HG03571 (cell line): ENCODE results near the gene ABHD3.
"Not testable (repeated sequence)": the region's sequence is repeated elsewhere in the genome, so short reads cannot be mapped to it uniquely, and the experiment has no call there.

Source experiments
- ATAC-seq: cut with Tn5 transposase; IDR thresholded peaks from one replicate; pipeline ENCODE4 v1.9.1; 2021; ENCODE audit not compliant: unreplicated experiment

The ABHD3 gene, protein sequence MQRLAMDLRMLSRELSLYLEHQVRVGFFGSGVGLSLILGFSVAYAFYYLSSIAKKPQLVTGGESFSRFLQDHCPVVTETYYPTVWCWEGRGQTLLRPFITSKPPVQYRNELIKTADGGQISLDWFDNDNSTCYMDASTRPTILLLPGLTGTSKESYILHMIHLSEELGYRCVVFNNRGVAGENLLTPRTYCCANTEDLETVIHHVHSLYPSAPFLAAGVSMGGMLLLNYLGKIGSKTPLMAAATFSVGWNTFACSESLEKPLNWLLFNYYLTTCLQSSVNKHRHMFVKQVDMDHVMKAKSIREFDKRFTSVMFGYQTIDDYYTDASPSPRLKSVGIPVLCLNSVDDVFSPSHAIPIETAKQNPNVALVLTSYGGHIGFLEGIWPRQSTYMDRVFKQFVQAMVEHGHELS

DNA sequence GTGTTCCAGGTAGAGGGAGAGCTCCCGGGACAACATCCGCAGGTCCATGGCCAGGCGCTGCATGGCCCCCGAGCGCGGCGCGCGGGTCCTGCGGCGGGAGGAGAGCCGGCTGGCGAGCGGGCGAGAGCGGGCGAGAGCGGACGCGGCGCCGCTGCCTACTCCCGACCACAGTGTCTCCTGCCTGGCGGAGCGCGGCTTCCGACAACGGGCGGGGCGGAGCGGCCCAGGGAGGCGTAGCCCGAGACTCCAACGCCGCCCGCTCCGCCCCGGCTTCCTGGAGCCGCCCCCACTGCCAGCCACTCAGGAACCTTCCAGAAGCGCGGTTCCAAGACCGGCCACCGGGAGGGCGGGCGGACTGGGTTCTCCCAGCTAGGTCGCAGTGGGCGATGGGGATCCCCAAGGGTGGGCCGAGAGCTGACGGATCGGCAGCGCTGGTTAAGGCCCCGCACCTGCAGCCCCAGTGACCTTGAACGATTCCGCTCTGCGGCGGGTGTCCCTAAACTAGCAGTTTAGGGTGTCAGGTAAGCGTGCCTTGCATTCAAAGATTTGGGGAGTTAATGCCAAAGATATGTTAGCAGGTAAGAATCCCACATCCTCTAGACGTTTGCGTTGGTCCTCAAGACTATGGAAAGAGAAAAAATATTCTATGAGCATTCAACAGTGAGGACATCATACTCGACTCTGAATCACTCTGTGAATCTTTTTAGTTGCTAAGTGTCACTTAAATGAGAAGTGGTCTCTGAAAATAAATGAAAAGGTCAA is at the start of gene ABHD3:
Gene ABHD3, minus strand, starts transcription at position 172 of the 762 bp plus-strand sequence. Its CDS starts 109 bp downstream, at position 63.
- ATAC-seq = peak; percentile 93

DNA sequence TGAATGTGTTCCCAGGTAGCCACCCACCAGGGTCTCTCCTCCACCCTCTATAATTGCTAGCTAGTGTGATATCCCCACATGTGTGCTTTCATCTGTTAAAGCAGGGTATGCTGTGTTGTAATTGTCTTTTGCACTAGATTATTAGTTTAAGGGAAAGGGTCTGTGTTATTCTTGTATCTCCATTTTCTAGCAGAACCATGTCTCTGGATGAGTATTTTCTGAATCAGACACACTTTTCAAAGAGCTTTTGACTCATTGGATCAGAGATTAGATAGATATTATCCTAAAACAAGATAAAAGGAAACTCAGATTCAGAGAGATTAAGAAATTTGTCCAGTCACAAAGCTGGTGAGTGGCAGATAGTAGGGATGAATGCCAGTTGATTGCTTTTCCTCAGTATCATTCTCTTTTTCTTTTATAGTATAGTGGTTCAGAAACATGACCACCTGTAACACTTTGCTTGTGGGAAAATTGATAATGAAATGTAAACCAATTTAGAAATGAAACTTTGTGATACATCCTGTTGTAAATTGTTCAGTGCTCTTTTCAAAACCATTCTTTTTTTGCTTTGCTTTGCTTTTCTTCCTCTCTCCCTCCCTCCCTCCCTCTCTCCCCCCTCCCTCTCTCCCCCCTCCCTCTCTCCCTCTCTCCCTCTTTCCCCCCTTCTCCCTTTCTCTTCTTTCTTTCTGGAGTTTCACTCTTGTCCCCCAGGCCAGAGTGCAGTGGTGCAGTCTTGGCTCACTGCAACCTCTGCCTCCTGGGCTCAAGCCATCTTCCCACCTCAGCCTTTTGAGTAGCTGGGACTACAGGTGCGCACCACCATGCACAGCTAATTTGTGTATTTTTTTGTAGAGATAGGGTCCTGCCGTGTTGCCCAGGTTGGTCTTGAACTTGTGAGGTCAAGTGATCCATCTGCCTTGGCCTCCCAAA is 43.5 kb upstream of the ABHD3 start:
- no peak for ATAC-seq

DNA sequence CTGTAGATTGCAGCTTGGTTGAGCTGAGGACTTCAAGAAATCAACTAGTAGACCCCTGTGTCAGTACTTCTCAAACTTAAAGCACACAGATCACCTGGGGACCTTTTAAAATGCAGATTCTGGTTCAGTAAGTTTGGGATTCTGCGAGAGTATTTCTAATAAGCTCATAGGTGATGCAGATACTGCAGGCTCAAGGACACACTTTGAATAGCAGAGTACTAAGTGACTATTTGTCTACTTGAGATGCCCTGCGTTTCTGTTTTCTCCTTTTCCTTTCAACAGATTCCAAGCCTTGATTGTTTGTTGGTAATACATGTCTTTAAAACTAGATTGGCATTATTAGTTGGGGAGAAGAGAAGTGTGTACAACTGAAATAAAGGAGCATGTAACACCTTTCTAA is 42.7 kb upstream of the ABHD3 start:
- ATAC-seq = no peak

DNA sequence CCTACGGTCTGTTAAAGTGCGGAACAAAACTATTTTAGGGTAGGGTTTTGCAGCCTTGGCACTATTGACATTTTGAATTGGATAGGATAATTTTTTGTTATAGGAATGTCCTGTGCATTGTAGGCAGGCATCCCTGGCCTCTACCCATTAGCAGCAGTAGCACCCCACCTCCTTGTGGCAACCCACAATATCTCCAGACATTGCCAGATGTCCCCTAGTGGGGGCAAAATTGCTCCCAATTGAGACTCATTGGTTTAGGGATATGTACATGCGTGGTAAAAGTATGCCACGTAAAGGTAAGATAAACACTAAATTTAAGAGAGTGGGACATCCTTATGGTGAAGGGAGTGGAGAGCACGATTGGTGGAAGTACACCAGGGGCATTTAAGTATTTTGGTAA is 40.7 kb upstream of the ABHD3 start:
- no peak for ATAC-seq

DNA sequence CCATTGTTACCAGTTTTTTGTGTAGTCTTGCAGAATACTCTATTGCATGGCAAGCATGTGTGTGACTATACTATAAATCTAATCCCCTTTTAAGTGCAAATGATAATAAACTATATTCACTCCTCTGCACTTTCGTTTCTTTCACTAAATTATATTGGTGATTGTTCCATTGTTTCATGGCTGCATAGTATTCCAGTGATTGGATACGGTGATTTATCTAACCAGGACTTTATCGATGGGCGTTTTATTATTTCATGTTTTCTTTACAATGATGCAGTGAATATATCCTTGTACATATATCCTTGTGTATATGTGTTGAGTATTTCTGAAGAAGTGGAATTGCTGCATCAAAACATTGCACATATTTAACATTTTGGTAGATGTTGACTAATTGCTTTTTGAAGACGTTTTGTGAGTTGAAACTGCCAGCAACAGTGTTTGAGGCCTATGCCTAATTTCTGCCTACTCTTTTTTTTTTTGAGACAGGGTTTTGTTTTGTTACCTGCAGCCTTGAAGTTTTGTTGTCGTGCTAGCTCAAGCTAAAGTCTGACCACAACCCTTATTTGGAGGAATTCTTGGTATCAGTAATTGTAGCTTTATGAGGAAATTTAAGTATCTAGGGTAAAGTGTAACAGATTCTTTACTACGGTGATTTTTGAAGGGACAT is 38.7 kb upstream of the ABHD3 start:
- ATAC-seq = no peak

DNA sequence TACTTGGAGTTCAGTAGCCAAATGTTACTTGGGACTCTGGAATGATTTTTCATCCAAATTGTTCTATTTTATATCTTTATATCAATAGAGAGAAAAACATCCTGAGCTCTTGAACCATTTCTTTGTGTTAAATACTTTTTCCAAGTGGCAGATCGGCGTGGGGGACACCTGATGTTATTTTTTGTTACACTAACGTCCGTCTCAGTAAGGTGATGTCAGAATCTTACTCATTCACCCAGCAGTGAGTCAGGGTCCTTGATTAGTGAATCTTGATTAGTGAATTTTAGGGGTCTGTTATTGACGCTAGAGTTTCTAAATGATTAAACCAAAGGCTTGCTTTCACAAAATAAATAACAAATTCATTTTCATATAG is 37.7 kb upstream of the ABHD3 start:
- ATAC-seq = no peak

DNA sequence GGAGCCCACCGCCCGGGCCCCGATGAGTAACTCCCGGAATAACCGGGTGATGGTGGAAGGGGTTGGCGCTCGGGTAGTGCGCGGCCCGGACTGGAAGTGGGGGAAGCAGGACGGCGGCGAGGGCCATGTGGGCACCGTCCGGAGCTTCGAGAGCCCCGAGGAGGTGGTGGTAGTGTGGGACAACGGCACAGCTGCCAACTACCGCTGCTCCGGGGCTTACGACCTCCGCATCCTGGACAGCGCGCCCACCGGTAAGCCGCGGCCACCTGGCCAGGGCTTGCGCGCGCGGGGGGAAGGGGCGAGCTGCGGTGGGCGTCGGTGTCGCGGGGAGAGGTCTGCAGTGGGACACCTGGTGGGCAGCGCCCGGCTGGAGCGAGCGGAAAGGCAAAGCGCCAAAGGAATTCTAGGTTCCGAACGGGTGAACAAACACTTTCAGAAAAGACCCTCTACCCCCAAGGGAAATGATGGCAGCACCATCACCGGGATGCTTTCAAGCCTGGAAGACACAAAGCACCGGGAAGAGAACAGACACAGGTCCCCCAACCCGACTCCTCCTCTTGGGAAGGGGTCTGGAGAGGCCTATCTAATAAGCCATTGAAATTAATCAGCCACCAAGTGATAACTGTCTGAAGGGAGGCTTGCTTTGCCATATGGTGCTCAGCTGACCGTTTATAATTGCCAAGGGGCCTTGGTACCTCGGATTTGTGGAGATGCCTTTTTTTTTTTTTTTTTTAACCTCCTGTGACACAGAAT is 37.2 kb upstream of the ABHD3 start:
- peak; percentile 13 for ATAC-seq

DNA sequence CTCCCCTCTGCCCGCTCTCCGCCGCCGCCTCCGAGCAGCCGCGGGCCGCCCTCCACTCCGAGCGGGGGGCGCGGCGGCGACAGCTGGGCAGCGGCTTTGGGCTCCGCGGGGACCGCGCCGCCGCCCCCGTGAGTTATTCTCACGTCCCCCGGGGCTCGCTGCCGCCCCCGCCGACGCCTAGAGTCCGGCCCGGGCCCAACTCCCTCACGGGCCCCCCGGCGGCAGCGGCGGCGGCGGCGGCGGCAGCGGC is 36.7 kb upstream of the ABHD3 start:
- ATAC-seq = no peak

DNA sequence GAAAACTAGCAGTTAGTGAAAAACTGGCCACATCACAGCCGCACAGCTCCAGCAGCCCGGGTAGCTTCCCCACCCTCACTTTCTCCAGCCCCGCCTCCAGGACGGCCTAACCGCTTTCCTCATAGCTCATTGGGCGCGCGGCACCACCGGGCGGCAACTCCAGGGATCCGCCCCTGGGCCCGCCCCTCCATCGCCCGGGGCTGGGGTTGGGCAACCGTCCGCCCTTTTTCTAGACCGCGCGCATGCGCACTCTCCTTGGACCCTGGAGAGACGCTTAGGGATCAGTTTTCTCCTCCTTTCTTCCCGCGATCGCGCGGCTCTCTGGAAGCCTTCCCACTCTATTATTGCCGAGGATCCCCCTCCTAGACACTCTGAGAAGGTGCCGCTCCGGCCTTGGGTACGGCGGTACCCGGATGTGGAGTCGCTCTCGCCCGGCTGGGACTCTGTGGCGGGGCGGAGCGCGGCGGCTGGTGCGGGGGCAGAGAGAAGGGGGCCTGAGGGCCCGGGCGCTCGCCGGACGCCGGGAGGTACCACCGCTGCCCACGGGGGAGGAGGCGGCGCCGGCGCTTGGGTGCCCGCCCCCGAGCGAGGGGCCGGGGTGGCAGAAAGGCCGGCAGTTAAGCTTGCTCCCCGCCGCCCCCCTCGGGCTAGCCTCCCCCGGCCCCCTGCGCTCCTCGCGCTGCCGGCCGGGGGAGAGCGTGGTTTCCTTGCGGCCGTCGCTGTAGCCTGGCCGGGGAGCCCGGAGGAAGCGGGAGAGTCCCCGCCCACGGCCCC is 36.2 kb upstream of the ABHD3 start, which contains the start of gene MIB1:
Gene MIB1, plus strand, starts transcription at position 255 of the 774 bp plus-strand sequence. CDS start 792 bp downstream, outside the sequence.
- peak; percentile 94 for ATAC-seq

DNA sequence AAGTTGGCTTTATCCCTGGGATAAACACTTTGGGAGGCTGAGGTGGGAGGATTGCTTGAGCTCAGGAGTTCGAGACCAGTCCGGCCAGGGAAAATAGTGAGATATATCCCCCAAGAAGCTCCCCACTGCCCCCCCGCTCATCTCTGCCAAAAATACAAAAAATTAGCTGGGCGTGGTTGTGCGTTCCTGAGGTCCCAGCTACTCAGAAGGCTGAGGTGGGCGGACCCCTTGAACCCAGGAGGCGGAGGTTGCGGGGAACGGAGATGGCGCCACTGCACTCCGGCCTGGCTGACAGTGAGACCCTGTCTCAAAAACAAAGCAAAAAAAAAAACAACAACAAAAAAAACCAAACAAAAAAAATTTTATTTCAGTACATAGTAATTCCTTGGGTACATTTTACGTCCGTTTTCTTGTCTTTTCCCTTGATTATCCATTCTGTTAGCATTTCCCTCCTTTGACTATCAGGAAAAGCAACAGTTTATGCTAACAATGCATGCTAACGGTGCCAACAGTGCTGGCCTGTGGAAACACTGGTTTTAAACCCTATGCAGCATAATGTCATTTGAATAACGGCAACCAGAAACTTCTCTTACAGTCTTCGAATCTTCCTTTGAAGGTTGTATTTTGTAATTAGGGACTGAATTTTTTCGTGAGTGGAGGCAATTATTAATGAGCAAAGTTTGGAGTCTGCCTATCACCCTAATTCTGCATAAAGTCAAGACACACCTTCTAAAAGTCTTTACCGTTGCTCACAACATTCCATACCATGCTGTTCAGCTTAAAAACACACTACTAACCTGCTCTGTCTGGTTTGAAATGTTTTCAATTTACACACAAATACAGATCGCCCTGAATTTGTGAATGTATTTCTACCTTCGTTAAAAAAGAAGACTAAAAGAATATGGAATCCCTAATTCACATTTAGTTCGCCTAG is 35.3 kb upstream of the ABHD3 start:
- peak; percentile 10 for ATAC-seq

DNA sequence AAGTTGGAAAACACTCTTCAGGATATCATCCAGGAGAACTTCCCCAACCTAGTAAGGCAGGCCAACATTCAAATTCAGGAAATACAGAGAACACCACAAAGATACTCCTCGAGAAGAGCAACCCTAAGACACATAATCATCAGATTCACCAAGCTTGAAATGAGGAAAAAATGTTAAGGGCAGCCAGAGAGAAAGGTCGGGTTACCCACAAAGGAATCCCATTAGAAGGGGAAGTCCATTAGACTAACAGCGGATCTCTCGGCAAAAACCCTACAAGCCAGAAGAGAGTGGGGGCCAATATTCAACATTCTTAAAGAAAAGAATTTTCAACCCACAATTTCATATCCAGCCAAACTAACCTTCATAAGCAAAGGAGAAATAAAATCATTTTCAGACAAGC is 32.4 kb upstream of the ABHD3 start:
- not testable (repeated sequence) for ATAC-seq

DNA sequence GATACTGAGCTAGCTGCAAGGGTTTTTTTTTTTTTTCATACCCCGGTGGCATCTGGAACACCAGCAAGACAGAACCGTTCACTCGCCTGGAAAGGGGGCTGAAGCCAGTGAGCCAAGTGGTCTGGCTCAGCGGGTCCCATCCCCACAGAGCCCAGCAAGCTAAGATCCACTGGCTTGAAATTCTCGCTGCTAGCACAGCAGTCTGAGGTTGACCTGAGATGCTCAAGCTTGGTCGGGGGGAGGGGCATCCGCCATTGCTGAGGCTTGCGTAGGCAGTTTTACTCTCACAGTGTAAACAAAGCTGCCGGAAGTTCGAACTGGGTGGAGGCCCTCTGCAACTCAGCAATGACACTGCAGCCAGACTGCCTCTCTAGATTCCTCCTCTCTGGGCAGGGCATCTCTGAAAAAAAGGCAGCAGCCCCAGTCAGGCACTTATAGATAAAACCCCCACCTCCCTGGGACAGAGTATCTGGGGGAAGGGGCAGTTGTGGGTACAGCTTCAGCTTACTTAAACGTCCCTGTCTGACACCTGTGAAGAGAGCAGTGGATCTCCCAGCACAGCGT is 31.0 kb upstream of the ABHD3 start:
- no peak for ATAC-seq

DNA sequence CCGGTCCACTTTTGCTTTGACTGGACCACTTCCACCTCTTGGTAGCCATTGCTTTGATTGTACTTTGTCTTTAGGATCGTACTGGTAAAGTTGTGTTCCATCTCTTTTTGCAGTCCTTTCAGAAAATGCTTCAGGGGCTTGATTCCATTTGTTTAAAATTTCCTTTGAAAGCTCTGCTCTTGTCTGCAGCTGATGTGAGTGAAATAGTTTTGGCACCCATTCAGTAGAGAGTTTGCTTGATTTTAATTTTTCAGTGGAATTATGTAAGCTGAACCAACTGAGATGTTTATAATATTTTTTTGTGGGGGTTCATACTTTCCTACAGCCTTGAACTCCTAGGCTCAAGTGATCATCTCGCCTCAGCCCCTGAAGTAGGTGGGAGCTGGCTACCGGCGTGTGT is 28.4 kb upstream of the ABHD3 start:
- no peak for ATAC-seq

DNA sequence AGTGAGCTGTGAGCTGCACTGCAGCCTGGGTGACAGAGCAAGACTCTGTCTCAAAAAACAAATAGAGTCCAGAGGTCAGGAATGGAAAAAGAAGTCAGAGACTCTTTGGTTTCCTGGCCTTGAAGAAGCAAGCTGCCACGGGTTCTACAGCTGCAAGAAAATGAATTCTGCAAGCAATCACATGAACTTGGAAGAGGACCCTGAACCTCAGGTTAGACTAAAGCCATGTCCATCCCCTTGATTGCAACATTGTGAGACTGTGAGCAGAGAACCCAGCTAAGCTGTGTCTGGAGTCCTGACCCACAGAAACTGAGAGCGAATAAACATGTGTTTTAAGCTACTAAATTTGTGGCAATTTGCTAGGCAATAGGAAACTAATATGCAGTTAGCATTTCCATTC is 23.1 kb upstream of the ABHD3 start:
- no peak for ATAC-seq

DNA sequence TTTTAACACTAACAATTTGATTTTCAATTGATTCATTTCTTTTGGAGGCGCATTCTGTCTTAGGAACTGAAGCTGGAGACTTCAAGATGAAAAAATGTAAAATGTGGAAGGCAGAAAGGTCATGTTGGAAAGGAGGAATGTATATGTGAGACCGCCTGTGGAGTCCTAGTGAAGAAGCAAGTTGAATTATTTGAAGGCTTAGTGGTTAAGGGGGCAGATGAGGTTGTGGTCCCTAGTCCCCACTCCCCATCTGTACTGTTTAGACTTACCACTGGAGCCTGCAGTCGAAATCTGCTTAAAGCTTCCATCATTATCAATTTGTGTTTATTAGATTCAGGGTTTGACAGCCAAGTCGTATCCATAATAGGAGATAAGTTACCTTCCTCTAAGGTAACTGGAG is 20.6 kb upstream of the ABHD3 start:
- no peak for ATAC-seq

DNA sequence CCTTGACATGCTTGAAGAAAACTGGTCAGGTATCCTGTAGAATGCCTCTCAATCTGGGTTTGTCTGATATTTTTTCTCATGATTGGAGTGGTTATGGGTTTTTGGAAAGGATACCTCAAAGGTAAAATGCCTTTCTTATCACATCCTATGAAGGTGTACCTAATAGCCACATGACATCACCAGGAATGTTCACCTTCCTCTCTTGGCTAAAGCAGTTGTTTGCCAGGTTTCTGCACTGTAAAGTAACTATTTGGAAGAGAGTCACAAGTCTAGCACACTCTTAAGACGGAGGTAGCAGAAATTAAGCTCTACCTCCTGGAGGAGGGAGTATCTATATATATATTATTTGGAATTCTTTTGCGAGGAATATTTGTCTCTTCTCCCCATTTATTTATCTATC is 18.1 kb upstream of the ABHD3 start:
- ATAC-seq = no peak

DNA sequence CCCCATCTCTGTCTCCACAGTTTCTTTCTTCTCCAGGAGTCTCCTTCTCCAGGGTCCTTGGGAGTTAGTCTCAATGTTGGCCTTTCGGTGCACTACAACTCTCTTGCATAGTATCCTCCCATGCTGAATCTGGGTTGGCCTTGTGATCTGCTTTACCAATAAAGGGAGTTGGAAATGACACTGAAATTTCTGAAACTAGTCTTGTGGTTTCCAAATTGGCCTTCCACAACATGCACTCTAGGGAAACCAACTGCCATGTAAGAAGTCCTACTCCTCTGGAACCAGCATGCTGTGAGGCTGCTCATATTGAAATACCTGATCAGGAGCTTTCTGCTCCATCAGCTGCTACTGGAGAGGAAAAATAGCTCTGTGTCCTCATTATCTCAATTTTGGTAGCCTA is 9.9 kb upstream of the ABHD3 start:
- no peak for ATAC-seq

DNA sequence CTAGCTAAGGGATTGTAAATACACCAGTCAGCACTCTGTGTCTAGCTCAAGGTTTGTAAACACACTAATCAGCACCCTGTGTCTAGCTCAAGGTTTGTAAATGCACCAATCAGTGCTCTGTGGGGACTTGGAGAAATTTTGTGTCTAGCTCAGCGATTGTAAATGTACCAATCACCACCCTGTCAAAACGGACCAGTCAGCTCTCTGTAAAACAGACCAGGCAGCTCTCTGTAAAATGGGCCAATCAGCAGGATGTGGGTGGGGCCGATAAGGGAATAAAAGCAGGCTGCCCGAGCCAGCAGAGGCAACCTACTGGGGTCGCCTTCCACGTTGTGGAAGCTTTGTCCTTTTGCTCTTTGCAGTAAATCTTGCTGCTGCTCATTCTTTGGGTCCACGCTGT is 2.6 kb upstream of the ABHD3 start:
- not testable (repeated sequence) for ATAC-seq
